ENCODE measurements around the gene URAD.

URAD gene

DNA sequence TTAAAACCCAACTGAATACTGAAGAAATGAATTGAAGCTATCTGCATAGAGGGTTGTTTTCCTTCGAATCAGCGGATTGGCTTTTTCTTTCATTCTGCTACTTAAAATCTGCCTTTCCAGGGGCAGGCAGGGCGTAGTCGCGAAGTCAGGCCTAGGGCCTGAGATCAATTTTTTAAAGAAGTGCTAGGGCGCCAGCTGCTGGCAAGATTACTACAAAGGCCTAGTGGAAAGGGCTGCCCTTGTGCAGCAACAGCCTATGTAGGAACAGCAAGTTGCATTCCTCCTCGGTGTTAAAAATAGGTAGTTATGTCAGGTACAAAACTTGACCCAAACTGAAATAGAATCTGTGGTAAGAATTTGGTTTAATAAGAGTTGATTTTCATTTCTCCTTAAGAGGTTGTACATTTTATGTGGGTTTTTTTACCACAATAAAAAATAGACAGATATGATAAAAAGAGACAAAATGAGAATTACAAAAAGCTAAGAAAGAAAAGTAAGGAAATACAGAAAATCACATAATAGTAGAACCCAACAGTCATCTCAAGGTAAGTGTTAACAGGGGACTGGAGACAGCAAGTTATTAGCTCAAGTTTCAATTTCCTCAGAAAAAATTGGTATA is 9.5 kb upstream of the URAD start:
- no peak for DNase-seq

DNA sequence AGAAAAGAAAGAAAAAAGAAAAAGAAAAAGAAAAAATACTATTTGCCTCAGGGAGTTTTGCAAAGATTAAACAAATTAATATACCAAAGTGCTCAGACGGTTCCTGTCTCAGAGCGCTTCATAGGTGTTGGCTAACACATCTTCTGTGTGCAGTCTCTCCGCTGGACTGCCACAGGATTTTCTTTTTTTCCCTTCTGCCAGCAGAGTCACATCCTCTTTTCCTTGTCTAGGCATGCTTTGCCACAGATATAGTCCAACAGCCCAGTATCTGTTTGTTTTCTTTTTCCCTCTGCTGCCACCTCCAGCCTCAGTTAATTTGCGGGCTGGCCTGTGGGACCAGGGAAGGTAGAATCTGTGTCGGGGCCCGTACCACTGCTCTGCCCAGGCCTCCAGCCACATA is 3.4 kb upstream of the URAD start:
- DNase-seq: no peak

DNA sequence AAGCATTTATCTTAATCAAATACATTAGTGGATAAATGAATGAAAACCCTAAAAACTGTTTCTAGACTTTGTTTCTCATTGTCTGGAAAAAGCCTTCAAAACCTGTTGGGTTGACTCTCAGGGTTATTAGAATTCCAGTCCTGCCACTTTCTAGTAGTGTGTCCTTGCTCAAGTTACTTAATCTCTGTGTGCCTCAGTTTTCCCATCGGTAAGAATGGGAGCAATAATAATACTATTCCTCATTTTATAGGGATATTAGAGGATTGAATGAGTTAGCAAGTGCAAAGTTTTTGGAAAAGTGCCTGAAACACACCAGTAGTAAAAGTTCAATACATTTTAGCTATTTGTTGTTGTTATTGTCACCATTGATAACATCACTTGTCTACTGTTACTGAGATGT is 2.9 kb downstream of the URAD start:
- no peak for DNase-seq

DNA sequence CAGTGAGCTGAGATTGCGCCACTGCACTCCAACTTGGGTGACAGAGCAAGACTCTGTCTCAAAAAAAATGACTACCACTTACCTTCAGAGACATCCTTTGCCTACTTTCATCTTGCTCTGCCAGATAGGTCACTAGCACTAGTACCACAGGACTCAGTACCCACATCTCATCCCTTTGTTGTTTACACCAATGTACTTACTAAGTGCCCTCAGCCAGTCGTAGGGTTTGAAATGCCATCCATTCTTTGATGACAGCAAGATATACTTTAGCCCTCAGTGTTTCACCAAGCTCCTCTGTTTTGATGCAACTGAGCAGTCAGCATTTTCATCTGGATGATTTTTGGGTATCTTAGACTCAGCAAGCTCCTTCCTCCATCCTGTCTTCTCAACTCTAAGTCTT is 6.1 kb downstream of the URAD start:
- no peak for DNase-seq

DNA sequence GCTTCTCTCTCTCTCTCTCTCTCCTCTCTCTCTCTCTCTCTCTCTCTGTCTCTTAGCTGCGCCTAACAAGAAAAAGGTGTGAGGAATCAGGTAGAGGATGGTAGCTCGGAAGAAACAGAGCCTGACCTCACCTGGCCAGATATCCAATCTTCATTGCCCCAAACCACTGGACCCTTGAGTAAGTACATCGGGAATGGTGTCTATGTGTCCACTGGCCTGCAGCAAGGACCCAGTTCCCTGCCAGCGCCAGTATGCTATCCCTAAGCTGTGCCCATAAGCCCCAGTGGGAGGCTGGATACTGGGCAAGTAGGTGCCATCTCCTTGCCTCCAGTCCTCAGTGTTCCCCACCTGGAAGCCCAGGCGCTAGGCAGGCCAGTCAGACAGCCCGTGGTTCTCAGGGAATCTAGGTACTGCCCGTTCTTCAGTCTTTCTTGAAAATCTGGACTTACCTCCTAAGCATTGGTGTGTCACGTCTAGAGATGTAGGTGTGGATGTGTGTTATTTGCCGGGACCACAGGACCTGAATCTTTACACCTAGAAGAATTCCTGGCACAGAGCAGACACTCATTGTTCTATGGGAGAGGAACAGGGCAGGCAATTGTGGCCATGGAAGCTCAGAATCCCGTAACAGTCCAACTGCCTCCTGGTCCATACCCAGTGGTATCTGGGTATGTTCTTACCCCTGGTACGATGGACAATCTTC is 7.3 kb downstream of the URAD start:
- no peak for DNase-seq

DNA sequence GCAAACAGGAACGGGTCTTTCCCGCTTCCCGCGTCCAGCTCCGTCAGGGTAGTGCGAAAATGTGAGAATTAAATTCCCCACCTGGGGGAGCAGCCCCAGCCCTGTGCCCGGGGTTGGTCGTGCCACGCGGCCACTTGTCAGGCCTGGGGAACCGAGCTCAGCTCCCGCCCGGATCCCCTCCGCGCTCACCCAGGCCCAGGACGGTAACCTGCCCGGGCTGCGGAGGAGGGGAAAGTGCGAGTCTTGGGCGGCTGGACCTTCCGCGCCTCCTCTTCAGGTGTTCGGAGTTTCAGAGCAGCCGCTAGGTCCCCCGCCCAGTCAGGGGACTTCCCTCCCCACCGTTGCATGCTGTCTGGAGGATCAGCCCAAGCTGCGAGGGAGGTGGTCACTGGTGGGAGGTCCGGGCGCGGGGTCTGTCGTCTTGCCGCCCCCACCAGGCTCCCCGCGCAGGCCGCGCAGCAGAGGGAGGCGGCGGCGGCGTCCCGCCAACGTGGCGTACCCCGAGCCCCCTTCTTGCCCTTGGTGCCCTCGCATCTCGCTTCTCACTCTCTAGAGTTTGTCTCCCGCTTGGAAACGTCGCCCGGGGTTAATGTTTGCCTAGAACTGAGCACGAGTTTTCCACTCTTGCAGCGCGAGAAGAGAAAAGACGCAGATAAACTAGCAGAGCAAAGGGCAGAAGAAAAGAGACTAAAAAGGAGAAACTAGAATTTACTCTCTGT is 8.1 kb downstream of the URAD start:
- no peak for DNase-seq

DNA sequence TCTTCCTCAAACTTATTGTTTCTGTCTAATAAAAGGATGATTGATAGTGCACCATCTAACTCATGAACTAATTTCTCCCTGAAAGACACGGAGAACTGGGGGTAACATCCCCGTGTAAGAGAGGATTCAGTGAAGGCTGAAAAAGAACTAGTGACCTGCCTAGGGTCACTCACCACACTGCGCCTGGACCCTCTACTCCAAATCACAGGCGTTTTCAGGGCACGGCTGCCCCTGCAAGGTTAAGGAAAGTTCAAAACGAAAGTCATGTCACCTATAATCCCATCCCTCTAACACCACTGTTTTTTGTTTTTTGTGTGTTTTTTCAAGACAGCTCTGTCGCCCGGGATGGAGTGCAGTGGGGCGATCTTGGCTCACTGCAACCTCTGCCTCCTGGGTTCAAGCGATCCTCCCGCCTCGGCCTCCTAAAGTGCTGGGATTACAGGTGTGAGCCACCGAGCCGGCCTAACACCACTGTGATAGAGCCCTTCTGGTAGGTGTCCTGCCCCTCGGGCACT is 8.7 kb downstream of the URAD start:
- no peak for DNase-seq

DNA sequence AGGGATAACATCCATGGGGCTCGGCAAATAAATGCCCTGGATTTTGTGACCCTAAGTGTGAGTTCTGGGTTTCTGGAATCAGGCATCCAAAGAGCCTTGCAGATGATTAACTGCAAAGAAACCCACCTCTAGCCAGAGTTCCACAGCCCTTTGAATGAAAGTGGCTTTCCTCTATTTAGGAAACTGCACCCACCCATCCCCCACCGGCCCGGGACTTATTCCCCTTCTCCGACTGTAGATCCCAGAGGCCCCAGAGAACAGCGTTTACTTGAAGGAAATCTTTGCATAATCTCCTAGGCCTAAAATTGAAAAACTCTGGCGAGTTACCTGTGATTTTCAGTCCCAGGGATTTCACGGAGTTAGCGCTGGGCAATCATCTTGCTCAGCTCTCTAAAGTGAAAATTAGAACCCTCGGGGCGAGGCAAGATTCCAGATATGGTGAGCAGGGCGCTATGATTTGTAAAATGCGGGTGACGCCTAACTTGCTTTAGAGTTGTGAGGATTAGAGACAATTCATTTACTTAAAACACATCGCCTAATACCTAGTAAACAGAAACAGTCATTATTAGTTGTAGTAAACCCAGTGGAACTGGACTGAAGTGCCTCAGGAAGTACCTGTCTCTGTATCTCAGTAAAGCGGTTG is 9.4 kb downstream of the URAD start:
- no peak for DNase-seq

DNA sequence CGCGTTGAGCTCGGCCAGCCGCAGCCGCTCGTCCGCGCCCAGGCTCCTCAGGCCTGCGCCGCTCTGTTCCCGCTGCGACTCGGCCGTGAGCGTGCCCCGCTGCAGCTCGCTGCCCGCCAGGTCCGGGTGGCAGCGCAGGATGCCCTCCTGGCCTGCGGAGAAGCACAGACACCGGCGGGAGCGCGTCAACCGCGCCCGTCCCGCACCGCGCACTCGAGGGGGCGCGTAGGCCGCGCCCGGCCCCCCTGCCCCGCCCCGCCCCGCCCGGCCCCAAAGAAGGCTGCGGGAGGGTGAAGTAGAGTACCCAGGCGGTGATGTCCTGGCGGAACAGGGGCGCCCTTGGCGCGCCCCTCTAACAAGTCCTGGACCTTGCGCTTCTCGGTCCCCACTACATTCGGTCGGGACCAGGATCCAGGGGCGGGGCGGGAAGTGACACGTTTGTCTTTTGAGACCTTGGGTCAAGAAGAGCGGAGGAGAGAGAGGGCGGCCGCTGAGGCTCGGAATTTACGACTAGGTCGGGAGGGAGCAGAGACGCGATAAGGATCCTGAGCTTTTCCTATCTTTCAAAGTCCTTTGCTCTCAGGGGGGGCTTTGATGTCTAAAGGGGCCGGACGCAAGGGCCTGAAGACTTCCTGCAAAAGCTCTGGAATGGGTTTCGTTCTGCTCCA is 10.1 kb downstream of the URAD start:
- no peak for DNase-seq

DNA sequence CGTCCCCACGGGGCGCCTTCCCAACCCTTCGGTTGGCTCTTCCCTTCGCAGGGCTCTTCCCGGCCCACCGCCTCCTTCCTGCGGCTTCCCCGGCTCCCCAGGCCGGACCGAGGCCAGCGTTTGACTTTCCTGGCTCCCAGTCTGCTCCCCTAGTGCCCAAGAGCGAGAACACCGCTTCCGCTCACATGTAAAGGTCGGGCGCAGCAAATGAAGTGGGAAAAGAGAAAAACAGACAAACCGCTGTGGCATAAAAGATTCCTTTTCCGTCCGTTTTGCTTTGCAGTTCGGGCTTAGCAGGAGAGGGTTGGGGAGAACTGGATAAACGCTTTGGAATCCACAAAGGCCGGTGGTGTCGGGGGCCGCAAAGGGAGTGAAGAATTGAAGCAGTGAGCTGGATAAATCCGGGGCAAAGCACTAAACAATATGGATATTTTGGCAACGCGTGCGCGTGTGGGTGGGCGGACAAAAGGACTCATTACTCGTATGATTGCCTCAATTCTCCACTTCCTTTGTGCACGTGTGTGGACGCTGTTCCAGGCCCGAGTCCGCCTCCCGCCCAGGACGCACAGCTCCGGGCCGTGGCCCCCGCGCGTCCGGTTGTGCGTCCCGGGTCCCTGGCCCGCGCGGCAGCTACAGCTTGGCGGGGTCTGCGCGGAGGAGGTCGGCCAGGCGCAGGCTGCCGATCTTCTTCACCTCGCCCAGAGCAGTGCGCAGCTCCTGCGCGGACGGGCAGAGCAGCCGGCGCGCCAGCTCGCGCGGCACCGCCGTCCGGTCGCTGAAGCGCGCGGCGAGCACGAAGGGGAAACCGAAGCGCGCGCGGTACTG is 10.8 kb downstream of the URAD start:
- DNase-seq: no peak

DNA sequence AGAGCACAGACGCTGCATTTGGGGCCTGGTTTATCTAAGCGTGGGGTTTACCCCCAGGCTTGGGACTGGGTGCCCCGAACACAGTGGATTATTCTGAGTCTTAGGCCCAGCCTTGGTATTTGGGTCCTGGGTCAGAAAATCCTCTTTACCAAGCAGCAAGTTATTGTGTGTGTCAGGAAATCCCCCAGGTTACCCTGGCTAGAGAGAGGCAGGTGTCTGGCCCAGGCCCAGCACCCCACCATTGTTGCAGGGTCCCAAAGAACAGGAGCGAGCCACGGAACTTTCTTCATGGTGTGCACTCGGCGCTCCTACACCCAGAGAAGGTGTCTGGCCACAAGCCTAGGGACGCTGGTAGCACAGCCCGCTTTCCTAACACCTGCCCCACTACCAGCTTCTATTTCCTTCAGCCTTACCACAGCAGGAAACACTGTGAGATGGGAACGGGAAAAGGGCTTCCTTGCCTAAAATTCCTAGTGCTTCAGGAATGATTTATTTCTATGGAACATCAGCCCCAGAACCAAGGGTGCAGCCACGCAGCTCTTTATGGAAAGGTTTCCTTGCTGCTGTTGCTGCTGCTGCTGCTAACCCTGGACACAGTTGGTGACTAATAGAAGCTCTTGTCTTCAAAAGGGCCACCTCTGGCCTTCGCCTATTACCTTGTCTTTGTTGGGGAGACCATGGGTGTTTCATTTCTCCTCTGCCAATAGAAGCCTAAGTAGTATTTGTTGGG is 12.0 kb downstream of the URAD start:
- no peak for DNase-seq

DNA sequence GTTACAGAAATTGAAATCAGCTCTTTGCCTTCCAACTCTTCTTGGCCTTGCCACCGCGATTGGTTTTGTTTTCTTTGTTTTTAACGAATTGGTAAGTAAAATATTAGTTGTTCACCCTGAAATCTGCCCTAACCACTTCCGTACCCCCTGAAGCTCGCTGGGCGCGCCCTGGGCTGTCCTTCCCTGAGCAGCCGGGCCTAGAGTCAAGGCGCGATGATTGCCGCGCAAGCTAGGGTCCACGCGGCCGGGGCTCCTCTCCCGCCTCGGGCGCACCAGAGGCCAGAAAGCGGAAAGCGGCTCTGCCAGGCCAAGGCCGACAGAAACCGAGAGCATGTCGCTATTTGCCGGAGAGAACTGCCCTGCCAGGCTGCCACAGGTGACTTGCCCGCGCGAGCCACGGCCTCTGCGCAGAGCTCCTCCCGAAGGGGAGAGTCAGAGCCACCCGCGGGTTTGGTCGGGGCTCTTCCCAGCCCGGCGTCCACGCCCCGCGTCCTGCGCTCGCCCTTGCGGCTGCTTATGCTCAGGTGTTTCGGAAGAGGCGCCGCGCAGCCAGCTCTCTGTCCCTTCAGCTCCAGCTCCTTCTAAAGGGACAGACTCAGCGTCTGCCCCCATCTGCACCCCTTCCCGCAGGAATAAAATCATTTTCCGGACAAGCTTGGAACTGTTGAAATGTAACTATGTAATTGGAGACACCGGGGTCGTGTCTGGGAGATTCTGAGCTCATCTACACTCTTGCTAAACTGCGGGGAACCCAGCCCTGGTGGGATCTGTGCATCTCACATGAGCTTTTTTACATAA is 12.7 kb downstream of the URAD start:
- DNase-seq: no peak

DNA sequence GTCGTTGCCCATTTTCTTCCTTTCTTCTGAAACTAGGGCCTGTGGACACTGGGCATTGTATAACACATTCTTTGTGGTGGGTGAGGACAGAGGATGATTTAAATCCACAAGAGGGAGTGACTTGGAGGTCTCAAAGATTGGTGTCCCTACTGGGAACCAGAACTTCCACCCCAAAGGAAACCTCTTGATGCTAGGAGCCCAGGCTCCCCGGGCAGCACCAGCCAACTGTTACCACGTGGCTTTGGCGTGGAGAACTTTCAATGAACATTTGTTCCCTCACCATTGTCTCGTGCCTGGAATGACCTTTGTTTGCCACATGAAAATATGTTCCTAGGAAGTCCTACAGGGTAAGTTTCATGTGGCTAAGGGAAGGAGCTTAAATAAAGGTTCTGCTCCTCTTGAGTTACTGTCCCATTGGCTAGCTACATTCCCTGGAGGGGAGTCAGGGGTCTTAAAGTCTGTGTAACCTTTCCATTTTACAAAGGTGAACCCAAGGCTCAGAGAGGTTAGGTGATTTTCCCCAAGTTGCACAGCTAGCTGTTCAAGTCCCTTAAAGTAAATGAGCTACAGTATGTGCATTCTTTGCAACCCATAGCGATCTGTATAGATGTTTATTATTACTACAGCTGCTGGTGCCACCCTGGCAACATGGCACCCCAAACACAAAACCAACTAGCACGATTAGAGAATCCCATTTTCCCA is 14.4 kb downstream of the URAD start:
- DNase-seq: no peak

DNA sequence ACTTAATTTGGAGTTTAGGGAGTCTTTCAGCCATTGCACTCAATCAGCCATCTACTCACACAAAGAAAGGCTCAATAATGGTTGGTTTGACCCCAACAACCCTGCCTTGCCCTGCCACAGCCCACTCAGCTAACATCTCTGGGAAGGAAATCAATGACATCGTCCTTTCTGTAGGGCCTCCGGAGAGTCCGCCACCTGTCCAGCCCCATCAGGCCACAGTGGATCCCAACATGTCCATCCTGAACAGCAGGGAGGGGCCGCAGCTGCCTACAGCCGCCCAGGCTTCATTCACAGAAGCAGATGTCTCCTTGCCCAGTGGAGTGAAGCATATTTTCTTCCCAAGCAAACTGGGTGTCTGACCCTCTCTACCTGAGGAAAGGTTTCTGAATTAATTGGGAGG is 15.2 kb downstream of the URAD start:
- DNase-seq: no peak

DNA sequence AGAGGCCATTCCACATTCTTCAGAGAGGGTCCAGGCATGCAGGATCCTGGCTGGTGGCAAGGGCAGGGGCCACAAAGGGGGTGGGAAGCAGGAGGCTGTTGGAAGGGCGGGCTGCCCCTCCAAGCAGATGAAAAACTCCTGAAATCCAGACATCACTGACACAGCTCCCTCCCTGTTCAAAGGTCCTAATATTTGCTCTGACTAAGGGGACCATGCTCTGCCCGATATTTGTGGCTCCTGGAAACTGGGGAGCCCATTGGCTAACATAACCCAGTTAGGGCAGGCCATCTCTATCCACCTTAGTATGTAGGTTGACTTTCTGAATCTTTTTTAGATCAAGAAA is 16.0 kb downstream of the URAD start:
- DNase-seq: no peak

DNA sequence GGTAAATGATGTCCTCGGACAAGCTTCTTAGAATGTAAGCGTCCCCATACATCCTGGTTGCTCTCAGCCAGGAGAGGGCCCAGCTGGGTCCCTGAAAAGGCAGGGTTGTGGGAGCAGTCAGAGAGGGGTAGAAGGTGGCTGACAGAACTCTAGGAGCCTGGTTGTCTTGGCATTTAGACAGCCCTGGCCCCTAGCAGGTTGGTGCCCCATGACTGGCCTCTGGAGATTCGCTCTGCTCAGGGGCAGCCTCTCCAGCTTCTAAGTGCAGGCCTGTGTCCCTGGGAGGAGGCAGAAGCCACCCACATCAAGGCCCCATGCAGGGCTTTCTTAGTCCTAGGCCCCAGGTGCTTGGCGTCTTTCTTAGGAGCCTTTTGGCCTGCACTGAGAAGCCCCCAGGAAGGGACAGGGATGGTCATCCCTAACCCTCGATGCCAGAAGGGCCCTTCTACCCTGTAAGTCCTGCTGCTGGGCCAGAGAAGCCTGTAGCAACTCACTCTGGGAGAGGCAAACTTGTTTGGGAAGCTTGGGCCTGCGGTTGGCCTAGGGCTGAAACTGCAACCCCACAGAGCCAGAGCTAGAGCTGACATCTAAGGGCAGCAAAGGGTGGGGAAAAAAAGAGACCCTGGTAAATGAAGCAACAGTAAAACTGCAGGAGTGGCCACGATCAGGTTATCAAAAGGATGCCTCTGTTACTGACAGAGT is 16.6 kb downstream of the URAD start:
- DNase-seq: no peak

DNA sequence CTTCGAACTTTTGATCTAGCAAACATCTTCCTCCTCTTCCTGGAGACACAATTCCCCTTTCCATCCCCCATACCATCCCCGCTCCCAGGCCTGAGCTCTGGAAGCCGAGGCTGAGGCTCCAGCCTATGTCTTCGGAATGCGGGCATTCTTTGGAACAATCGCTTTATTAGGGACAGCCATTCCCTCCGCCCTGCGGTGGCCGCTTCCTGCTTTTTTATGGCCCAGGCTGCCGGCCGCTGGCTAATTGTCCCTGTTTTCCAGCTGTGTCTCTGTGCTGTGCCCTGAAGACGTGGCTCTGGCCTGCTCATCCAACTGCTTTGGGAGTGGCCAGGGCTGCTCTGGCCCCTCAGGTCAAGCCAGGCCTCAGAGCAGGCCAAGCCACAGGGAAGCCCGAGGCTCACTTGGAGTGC is 17.3 kb downstream of the URAD start:
- DNase-seq: no peak

DNA sequence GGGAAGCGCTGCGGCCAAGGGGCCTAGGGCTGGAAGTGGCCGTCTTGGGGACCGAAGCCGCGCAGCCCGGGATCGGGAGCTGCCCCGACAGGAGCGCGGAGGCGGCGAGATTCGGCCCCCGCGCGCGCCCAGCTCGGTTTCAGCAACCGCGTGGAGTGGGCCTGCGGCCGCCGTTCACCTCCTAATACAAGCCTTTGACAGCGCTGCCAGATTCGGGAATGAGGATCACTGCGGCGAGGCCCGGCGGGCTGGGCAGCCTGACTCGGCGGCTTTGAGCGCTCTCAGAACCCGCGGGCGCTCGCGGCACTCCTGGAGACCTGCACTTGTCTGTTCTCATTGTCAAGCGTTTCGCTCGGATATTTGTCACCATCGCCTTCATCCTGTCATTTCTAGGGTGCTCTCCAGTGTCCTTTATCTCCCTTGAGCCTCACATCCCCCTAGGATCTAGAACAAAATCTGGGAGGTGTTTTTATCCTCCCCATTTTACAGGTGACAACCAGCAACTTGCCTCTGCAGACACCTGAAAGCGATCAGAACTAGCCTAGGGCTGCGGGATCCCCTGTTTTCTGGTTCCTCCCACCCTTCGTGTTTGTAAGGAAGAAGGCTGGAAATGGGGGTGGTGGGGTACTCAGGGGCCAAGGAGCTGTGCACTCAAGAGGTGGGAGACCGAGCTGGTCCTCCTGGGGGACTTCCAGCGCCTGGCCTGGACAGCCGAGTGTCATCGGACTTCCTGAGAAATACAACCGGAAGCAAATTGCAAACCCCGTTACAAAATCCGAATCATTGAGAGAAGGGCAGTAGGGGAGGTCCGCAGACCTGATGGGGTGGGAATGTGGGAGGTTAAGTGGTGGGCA is 17.9 kb downstream of the URAD start:
- no peak for DNase-seq

DNA sequence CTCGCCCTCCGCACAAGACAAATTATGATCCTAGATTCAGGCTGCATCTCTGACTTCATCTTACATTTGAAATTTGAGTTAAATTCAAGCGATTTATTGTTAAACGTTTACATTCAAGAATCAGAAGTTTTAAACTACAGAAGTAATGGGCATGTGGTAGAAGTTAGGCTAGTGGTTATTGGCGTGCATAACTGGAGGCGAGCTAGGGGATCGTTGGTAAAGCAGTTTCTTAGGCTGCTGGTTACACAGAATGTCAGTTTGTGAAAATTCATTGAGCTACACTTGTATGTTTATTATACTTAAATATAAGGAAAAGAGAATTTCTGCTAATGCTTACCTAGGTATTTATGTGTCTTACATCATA is 18.6 kb downstream of the URAD start:
- no peak for DNase-seq
